Astrocyte (in vitro differentiated cells and primary cell): ENCODE results near the gene DIRAS1.

Source experiments
- CTCF ChIP-seq: IDR thresholded peaks from 2 replicates; pipeline ENCODE4 v1.5.1; 2011; ENCODE audit warnings: low read depth, mild to moderate bottlenecking, inconsistent platforms, low read length, moderate library complexity; ENCODE audit not compliant: insufficient read depth
- EZH2 ChIP-seq: IDR thresholded peaks from 2 replicates; pipeline ENCODE4 v1.6.1; 2012; ENCODE audit warnings: mild to moderate bottlenecking, low read length, inconsistent platforms; ENCODE audit not compliant: insufficient read depth

DNA sequence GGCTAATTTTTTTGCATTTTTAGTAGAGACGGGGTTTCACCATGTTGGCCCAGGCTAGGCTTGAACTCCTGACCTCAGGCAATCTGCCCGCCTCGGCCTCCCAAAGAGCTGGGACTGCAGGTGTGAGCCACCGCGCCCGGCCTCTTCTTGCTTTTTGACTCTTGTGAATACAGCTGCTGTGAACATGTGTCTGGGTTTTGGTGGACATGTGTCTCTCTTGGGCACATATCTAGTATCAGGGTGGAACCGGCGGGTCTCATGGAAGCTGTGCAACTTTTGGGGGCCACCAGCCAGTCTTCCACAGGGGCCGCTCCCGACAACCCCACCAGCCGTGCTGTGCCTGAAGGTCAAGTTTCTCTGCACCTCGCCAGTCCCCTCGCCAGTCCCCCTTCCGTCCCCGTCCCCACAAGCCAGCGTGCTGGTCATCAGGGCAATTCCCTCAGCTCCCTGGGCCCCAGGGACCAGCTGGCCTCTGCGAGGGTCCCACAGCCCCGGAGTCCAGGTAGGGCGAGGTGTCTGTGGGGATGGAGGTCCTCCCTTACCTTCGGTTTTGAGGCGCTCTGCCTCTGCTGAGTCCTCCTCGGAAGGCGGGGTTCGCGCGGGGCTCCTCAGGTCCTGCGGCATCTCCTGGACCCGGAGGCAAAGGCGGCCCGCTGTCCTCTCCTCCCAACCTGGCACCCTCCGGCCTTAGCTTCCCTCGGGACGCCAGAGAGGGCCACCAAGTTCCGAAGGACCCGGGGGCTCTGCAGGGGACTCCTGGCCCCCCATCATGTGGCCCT lies 45.6 kb upstream of the DIRAS1 start:
- no peak for TF ChIP-seq CTCF
- no peak for TF ChIP-seq EZH2
